Heart left ventricle (tissue), 13 donors: ENCODE measurements around the gene CTSH.

Experiments used
- CTCF ChIP-seq, 12 donors: fragments of 200-600 bp; sonication (generic) in 4 of 12; IDR thresholded peaks; one replicate each; pipeline versions ENCODE4 v1.5.0 to v1.8.0; 2018 to 2022; ENCODE audit warnings: antibody characterized with exemption in 12 of 12, mild to moderate bottlenecking in 5 of 12
- POLR2A ChIP-seq, 2 donors: fragments of 450-650 bp; IDR thresholded peaks; one replicate each; pipeline ENCODE4 v1.6.1; 2017; ENCODE audit warnings: antibody characterized with exemption in 2 of 2, mild to moderate bottlenecking in 2 of 2, moderate library complexity in 2 of 2
- donor health status: ischemic (EF 13 %, LVEDD 7.1; RV severe dilation, severe dysfunction).
- donor health status: DM: no; HTN: yes; CAD: no.
- donor health status: DM: no; HTN: no; CAD: no.
- donor health status: ischemic (EF 25% LVEDD 6.9; RV normal size, moderate dysfunction).
- donor health status: ischemic (EF 25% LVEDD 5.7; RV mildly dilated, moderate dysfunction).
- donor health status: ischemic (EF 35%, LVEDD 5.7; RV mildly dilated, moderate dysfunction).
- donor health status: nonischemic (EF 11% LVEDD 7.7; RV severe dilation, severe dysfunction).
- donor health status: DM: yes; HTN: yes; CAD: no.
- donor health status: PGD.
- donor health status: ischemic (EF 29% LVEDD 5.4; RV normal size, mild dysfunction).
- donor health status: nonischemic (EF 23%, LVEDD 6.1; RV moderate dilation, normal function).

GRCh38 chr15:78928616-78929093 lies 16.2 kb downstream of the CTSH start:
- no peak for TF ChIP-seq CTCF (IDR thresholded peaks at IDR 0.05)
- TF ChIP-seq POLR2A (IDR thresholded peaks at IDR 0.05): no peak
